Suprapubic skin (tissue), 3 donors: ENCODE measurements around the gene CRNKL1.

Experiments used
- POLR2A ChIP-seq, 2 donors: fragments of 450-650 bp; IDR thresholded peaks; one replicate each; pipeline ENCODE4 v1.6.1; 2017; ENCODE audit warnings: antibody characterized with exemption in 2 of 2, mild to moderate bottlenecking in 2 of 2, moderate library complexity in 2 of 2
- TF ChIP-seq, protein P1 (sequence below), 2 donors: fragments of 200-600 bp in 1 of 2; fragments of 450-650 bp in 1 of 2; sonication (generic) in 1 of 2; IDR thresholded peaks; one replicate each; pipeline ENCODE4 v1.5.1; 2016 to 2019; ENCODE audit warnings: antibody characterized with exemption in 2 of 2, mild to moderate bottlenecking in 1 of 2, moderate library complexity in 1 of 2

- TF ChIP-seq, protein P1, sequence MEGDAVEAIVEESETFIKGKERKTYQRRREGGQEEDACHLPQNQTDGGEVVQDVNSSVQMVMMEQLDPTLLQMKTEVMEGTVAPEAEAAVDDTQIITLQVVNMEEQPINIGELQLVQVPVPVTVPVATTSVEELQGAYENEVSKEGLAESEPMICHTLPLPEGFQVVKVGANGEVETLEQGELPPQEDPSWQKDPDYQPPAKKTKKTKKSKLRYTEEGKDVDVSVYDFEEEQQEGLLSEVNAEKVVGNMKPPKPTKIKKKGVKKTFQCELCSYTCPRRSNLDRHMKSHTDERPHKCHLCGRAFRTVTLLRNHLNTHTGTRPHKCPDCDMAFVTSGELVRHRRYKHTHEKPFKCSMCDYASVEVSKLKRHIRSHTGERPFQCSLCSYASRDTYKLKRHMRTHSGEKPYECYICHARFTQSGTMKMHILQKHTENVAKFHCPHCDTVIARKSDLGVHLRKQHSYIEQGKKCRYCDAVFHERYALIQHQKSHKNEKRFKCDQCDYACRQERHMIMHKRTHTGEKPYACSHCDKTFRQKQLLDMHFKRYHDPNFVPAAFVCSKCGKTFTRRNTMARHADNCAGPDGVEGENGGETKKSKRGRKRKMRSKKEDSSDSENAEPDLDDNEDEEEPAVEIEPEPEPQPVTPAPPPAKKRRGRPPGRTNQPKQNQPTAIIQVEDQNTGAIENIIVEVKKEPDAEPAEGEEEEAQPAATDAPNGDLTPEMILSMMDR (IDR thresholded peaks at IDR 0.05), result no peak
- no peak for TF ChIP-seq POLR2A (IDR thresholded peaks at IDR 0.05)
These were observed 8.2 kb upstream of the CRNKL1 start for GRCh38 chr20:20060234-20060998.
